ENCODE results near the gene ANKRD10.

ANKRD10 gene

GRCh38 chr13:110885516-110885915 lies 29.4 kb downstream of the ANKRD10 start:
- no peak for DNase-seq

DNA sequence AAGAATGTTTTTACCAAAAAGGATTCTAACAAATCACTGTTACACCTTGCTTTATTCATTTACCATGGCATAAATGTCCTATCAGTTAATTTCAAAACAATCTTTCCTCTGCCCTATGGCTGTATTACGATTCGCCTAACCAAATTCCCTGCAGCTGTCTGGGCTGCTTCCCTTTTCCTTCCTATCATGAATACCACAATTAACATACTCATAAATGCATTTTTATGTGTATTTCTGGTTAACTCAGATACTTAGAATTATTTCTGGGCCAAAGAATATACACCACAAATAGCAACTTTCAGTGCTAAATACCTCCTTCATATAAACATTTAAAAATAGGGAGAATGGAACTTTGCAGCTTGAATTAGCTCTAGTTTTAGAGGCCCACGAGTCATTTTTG lies 30.4 kb downstream of the ANKRD10 start:
- DNase-seq, result no peak

DNA sequence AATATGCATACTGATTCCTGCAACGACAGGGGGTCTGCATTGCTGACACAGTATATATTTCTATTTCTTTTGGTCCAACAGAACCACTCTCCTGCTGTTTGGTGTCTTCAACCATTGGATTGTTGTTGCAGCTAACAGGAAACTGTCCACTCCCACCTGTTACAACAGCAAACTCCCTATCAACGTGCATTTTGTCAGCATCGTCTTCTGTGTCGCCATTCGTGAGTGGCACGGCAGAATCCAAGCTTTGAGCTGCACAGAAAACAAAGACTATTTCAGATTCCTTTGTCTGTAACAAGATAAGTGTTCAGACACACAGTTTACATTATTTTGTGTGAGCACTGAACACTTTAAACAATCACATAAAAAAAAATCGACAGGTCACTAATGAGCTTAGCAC lies 31.3 kb downstream of the ANKRD10 start:
- no peak for DNase-seq

DNA sequence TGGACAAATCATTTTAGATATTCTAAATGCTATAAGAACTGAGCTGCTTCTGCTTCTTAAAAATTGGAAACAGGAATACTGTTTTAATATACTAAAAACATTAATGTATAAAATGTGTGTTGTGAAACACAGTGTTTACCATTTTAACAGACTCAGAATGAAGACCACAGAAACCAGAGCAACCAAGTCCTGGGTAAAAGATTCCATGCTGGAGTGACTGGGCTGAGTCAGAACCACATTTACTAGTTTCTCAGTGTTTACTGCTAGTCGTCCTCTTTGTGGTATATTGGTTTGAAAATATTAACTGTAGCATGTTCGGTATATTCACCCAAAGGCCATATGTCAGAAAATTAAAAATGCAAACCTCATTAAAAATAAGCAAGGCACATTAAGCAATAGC lies 31.9 kb downstream of the ANKRD10 start:
- no peak for DNase-seq

GRCh38 chr13:110881839-110882627 lies 32.8 kb downstream of the ANKRD10 start:
- DNase-seq, result no peak

DNA sequence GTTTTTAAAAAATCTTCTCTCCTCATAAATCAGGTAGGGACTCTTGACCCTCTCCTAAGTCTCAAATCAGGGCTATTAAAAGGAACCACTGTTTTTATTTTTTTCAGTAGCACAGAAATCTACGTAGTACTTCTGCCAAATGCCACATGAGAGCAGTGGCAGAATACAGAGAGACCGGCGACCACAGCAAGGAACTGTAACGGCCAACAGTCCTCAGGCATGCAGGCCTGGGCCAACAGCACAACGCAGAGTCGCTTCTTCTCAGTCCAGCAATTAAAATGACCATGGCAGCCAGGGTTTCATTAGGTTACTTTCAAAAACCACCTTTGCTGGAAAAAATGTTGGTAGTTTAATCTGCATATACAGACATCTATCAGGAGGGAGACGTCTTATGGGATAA lies 34.2 kb downstream of the ANKRD10 start:
- DNase-seq, result no peak

GRCh38 chr13:110879482-110879881 lies 35.4 kb downstream of the ANKRD10 start:
- no peak for DNase-seq

DNA sequence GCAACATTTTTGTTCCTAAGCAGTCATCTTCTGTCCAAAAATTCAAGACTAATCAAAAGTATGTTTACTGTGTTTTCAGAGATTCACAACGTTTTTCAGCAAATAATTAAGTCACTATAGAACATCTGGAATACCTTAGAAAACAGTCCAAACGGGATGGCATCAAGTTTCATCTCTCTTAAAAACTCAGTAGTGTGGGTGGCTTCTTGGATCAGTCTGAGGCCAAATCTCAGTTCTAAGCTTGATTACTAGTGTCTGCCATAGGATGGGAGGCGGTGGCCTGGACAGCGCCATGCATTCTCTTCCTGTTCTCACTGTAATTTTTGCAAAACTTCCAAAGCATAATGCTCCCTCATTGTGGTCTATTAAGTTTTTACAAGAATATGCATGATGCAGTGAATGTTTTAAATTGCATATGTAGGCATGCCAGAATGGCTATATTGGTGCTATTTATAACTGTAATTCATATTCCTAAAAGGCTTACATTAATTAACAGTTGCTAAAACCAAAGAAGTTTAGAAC lies 37.1 kb downstream of the ANKRD10 start:
- no peak for DNase-seq

DNA sequence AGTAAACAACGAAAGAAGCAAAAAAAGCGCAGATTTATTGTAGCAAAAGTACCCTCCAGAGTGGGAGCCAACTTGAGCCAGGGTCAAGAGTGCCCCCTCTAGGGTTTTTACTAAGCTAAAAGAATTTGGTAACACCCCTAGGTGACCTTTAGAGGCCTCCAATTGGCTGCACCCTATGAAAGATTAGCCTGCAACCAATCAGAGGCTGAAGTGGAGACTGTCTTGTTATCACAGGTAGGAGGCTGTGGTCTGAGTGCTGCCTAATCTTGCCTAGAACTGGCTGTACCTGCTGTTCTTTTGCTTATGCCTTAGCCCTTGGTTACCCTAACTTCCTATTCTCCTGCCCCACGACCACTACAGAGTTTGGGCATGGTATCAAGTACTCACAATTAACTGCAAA lies 38.3 kb downstream of the ANKRD10 start:
- no peak for DNase-seq

- DNase-seq, result no peak
Measured at GRCh38 chr13:110875241-110875640, 39.6 kb downstream of the ANKRD10 start.

DNA sequence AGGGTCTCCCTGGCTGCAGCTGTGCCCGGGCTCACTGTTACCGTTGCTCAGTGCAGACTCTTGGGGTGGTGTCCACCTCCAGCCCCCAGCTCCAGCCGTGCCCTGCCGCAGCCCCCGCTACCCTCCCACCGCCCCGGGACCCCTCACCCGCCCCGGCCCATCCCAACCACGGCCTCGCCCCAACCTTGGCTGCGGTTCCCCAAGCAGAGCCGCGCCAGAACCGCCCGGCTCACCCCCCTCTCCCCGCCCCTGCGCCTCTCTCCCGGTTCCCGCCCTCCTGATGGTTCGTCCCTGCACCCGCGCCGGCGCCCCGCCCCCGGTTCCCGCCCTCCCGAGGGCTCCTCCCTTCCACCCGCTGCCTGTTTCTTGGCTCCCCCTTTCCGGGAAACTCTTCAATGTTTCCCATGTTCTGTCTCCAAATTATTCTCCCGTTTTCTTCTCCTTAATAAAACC lies 40.3 kb downstream of the ANKRD10 start:
- peak in 1 of 4 experiments; percentile 27 for DNase-seq

- DNase-seq, result no peak
Measured at GRCh38 chr13:110873639-110874507, 41.0 kb downstream of the ANKRD10 start.

GRCh38 chr13:110872768-110873638 lies 41.9 kb downstream of the ANKRD10 start:
- no peak for DNase-seq

DNA sequence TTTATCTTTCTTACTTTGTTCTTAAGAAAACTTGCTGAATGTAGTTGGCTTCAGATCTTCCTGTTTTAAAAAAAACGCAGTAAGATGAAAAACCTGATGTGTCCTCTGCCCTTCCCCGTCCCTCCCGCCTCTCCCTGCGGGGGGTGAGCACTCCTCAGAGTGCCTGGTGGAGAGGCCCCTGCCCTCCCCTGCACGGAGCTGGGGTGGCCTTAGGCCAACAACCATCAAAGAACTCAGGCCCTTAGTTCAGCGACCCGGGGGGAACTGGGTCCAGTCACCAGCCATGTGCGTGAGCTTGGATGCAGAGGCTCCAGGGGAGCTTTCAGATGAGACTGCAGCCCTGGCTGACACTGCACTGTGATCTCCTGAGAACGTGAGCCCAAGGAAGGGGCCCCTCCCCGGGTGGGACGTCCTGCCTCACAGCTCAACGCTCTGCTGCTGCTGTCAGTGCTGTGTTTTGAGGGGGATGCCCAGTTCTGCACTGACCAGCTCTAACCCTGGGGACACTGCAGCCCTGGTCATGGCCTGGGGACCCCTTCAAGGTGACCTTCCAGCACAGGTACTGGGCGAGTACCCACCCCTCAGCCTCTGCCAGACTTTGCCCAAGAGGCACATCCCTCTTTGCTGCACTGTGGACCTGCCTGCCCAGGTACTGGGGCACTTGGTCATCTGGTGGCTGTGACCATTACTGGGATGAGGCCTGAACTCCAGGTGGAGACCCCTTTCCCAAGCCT lies 42.7 kb downstream of the ANKRD10 start:
- DNase-seq, result no peak

- no peak for DNase-seq
Measured at GRCh38 chr13:110869805-110870706, 44.8 kb downstream of the ANKRD10 start.

DNA sequence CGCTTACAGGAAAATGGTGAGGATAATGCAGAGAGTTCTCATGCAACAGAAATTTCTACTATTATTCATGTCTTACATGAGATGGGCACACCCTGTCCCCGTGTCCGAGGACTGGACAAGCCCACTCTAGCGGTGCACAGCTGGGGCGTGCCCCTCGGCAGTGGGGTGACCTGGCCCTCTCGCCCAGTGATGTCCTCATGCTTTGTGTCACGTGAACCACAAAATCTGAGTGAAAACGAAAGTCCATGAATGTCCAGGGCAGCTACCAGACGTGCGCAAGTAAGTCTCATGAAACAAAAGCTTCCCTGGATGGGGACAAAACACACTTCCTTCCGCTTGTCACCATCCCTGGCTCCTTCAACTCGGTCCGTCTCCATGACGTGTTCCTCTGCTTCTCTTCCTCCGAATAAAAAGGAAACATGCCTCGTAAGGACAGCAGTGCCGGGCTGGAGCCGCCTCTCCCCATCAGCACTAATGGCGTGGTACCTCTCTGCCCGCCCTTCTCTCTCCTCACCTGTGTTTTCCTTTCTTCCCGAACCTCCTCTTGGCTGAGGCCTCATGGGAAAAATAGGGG lies 45.6 kb downstream of the ANKRD10 start:
- DNase-seq, result no peak

GRCh38 chr13:110868720-110869119 lies 46.1 kb downstream of the ANKRD10 start:
- no peak for DNase-seq

- no peak for DNase-seq
Measured at GRCh38 chr13:110867380-110867779, 47.5 kb downstream of the ANKRD10 start.

- DNase-seq, result no peak
Measured at GRCh38 chr13:110866491-110867170, 48.2 kb downstream of the ANKRD10 start.

GRCh38 chr13:110863685-110864084 lies 51.2 kb downstream of the ANKRD10 start:
- no peak for DNase-seq
